ENCODE results near the gene ZSWIM8.

ZSWIM8 gene

GRCh38 chr10:73798087-73798486 is 12.7 kb downstream of the ZSWIM8 start:
- DNase-seq (ENCODE audit: low spot score), result no peak

DNA sequence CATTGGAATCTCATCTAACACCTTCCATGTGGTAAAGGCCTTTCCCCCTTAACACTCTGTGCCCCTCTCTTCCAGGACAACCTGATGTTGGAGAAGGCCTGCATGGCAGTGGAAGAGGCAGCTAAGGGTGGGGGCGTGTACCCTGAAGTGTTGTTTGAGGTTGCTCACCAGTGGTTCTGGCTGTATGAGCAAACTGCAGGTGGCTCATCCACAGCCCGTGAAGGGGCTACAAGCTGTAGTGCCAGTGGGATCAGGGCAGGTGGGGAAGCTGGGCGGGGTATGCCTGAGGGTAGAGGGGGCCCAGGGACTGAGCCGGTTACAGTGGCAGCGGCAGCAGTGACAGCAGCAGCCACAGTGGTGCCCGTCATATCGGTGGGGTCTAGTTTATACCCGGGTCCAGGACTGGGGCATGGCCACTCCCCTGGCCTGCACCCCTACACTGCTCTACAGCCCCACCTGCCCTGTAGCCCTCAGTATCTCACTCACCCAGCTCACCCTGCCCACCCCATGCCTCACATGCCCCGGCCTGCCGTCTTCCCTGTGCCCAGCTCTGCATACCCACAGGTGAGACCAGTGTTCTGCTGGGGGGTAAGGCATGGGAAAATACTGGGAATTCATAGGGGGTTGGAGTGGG is 13.6 kb downstream of the ZSWIM8 start:
- DNase-seq (ENCODE audit: low spot score), result no peak

- no peak for DNase-seq (ENCODE audit: low spot score)
Measured at GRCh38 chr10:73799899-73800559, 14.6 kb downstream of the ZSWIM8 start.

DNA sequence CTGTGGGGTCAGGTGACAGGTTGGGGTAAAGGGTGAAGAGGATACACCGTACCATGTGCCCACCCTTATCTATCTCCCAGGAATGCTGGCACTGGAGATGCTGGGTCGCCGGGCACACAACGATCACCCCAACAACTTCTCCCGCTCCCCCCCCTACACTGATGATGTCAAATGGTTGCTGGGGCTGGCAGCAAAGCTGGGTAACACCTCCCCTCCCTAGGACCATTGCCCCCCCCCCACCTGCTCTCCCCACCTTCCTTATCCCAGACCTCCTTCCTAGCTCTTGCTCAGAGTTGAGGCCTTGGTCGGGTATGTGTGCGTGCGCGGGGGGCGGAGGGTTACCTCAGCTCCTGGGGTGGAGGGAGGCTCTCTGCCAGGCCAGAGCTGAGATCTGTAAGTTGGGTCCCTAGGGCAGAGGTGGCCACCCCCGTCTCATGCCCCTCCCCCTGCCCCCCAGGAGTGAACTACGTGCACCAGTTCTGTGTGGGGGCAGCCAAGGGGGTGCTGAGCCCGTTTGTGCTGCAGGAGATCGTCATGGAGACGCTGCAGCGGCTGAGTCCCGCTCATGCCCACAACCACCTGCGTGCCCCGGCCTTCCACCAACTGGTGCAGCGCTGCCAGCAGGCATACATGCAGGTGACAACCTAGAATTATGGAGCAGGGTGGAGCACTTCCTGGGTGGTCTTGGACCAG is 15.3 kb downstream of the ZSWIM8 start:
- DNase-seq (ENCODE audit: low spot score), result no peak

- no peak for DNase-seq (ENCODE audit: low spot score)
Measured at GRCh38 chr10:73801253-73801590, 15.8 kb downstream of the ZSWIM8 start.

DNA sequence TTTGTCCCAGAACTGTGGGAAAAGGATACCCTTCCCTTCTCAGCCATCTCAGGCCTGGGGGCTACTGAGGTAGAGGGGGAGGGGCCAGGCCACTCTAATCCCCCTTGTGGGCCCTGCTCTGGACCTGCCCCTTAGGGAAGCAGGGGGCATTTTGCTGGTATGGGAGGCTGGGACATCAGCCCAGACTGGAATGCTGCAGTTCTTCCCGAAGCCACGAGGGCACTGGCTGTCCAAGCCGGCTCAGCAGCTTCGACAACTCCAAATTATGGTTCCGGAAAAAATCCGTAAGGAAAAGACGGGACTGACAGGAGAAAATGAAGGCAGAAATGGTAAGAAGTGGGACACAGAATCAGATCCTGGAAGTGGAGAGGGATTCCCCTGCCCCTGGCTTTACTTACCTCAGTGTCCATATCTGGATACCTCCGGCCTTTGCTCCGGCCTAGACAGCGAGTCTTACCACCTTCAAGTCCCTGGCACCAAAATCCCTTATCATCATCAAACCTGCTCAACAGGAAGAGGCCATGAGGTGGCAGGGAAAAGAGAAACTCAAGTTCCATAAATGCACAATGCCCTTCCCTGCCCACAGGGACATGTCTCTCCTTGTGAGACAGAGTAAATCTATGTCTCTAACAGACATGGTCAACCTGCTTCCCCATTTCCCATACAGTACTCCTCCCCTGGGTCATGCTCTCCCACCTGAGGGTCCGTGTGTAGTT is 17.0 kb downstream of the ZSWIM8 start:
- no peak for DNase-seq (ENCODE audit: low spot score)

DNA sequence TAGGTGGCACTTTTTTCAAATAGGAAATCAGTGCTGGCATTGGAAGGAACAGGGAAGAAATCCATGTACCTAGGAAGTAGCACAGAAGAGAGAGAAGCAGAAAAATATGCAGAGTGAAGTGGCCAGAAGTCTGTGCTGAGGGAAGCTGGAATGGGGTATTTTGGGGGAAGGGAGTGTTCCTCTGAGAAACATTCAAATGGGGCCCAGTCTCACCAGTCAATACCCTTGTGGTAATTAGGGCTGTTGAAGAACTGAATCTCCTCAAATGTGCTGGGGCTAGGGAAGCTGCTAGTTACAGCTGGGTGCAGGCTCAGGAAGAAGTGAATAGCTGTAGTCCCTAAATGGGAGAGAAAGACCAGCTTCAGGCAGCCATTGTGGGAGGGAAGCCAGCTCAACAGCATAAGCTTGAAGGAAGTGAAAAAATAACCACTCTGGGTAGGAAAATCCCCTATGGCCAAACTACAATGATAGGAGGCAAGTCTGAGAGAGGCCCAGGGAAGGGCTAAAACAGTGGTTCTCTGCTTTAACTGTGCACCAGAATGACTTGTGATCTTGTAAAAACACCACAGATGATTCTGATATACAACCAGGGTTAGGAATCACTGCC is 18.4 kb downstream of the ZSWIM8 start:
- no peak for DNase-seq (ENCODE audit: low spot score)

- no peak for DNase-seq (ENCODE audit: low spot score)
Measured at GRCh38 chr10:73806176-73806950, 21.0 kb downstream of the ZSWIM8 start.

- no peak for DNase-seq (ENCODE audit: low spot score)
Measured at GRCh38 chr10:73807471-73807870, 22.1 kb downstream of the ZSWIM8 start.

- no peak for DNase-seq (ENCODE audit: low spot score)
Measured at GRCh38 chr10:73808021-73808815, 22.8 kb downstream of the ZSWIM8 start.

DNA sequence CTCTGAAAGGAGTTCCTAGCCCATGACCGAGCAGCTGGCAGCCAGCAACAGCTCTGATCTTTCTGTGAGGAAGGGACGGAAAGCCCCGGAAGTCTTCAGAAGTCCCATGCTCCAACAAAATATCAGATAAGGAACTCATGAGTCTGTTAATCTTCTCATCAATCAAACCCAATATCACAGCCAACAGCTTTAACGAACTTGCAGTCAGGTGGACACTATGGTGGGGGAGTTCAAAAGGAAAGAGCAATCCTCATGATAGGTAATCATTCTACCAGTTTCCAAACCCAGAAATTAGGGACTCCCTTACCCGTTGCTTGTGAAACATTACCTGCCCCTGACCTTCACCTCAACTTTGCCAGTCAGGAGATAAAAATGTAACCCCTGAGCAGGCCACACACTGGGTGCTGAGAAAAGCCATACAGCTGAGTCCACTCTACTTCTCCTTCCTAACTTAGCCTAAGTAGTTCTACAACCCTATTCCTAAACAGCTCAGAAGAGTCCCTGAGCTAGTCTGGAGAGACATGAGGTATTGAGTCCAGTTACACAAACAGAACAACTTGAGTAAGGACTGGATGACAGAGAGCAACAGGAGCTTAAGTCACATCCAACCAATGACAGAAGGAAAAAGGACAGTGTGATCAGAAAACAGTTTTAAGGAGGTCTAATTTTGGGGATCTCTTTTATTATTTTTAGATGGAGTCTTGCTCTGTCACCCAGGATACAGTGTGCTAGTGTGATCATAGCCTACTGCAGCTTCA is 23.8 kb downstream of the ZSWIM8 start:
- no peak for DNase-seq (ENCODE audit: low spot score)

- DNase-seq (ENCODE audit: low spot score), result no peak
Measured at GRCh38 chr10:73810358-73810734, 24.9 kb downstream of the ZSWIM8 start.

- DNase-seq (ENCODE audit: low spot score), result no peak
Measured at GRCh38 chr10:73810735-73811465, 25.5 kb downstream of the ZSWIM8 start.

GRCh38 chr10:73812657-73813056 is 27.3 kb downstream of the ZSWIM8 start:
- no peak for DNase-seq (ENCODE audit: low spot score)

GRCh38 chr10:73813333-73813732 is 27.9 kb downstream of the ZSWIM8 start:
- DNase-seq (ENCODE audit: low spot score), result no peak

GRCh38 chr10:73814276-73814895 is 29.0 kb downstream of the ZSWIM8 start:
- no peak for DNase-seq (ENCODE audit: low spot score)

GRCh38 chr10:73814896-73815718 is 29.7 kb downstream of the ZSWIM8 start:
- DNase-seq (ENCODE audit: low spot score), result no peak

DNA sequence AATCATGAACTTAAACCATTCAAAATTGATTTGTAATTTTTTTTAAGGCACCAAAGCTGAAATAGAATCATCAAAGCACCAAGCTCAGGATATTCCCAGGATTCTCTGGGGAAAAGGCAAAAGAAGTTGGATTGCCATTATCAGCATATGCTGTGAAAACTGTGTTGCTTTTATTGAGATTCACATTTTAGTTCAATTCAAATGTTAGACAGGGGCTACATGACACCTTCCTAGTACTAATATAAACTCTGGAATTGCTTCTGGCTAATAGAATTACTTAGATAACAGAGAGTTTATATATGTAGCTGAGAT is 30.3 kb downstream of the ZSWIM8 start:
- DNase-seq (ENCODE audit: low spot score), result no peak
